Measurements from ENCODE around the gene DIP2C.
A peak's percentile ranks its signal among the peaks of the same experiment; 100 is the strongest.
"Not testable (repeated sequence)": the region's sequence is repeated elsewhere in the genome, so short reads cannot be mapped to it uniquely, and the experiment has no call there.

Gene DIP2C

DNA sequence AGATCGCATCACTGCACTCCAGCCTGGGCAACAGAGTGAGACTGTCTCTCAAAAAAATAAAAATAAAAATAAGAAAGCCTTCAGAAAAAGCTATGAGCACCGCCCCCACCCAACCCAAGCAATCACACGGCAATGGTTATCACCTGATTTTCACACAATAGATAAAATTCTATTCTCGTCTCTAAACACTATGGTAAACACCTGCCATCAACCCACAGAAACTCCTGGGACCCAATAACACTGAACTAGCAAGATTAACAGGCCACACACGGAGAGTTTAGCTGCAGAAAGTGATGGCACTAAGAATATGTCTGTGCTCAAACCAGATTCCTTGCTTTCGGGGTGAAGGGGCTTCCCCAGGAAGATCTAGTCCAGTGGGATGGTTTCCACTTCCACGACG lies 173.8 kb downstream of the DIP2C start:
- Histone ChIP-seq H3K36me3 (replicated peaks) (no peaks in the 10 kb centered on the region), H3K27me3 (replicated peaks) (no peaks in the 10 kb centered on the region), H3K27ac (no peak overlapping the region), H3K4me3 (ENCODE audit: low read depth, low read length) (no peak overlapping the region)
- no peak for DNase-seq
- TF ChIP-seq, protein P1, sequence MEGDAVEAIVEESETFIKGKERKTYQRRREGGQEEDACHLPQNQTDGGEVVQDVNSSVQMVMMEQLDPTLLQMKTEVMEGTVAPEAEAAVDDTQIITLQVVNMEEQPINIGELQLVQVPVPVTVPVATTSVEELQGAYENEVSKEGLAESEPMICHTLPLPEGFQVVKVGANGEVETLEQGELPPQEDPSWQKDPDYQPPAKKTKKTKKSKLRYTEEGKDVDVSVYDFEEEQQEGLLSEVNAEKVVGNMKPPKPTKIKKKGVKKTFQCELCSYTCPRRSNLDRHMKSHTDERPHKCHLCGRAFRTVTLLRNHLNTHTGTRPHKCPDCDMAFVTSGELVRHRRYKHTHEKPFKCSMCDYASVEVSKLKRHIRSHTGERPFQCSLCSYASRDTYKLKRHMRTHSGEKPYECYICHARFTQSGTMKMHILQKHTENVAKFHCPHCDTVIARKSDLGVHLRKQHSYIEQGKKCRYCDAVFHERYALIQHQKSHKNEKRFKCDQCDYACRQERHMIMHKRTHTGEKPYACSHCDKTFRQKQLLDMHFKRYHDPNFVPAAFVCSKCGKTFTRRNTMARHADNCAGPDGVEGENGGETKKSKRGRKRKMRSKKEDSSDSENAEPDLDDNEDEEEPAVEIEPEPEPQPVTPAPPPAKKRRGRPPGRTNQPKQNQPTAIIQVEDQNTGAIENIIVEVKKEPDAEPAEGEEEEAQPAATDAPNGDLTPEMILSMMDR (IDR thresholded peaks at IDR 0.05; ENCODE audit: low read depth, low read length, missing control alignments) = no peak
- in situ Hi-C loops (cut with HindIII; ENCODE audit: low pct_ligation_motif_present, low sequenced_read_pairs) = no loop called here

DNA sequence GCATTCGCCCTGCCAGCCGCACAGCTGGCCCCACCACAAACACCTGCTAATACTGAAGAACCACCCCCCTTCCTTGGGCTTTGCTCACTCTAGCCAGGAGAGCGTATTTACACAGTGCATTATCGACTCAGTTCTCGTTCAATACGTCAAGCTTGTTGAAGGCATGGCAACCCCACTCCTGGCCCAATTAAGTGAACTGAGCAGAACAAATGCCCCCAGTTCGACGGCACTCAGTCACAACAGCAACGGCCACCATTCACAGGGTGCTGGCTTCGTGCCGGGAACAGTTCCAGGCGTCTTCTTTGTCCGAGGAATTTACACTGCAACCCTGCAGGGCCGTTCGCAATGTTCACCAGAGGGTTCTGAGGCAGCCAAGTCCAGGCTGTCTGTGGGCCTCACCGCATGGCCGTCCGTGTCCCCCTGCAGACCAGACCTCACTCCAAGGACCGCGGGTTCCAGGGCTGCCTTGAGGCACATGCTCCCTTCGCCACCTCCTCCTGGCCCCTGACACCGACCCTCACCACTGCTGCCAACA lies 175.3 kb downstream of the DIP2C start:
- no peaks in the 10 kb centered on the region for H3K36me3 ChIP-seq (replicated peaks)
- H3K27ac ChIP-seq = no peak overlapping the region
- no peaks in the 10 kb centered on the region for H3K27me3 ChIP-seq (replicated peaks)
- in situ Hi-C loops (cut with HindIII; ENCODE audit: low pct_ligation_motif_present, low sequenced_read_pairs) = no loop called here
- TF ChIP-seq, protein P1 (IDR thresholded peaks at IDR 0.05; ENCODE audit: low read depth, low read length, missing control alignments) = no peak
- H3K4me3 ChIP-seq (ENCODE audit: low read depth, low read length) = no peak overlapping the region
- DNase-seq = no peak

DNA sequence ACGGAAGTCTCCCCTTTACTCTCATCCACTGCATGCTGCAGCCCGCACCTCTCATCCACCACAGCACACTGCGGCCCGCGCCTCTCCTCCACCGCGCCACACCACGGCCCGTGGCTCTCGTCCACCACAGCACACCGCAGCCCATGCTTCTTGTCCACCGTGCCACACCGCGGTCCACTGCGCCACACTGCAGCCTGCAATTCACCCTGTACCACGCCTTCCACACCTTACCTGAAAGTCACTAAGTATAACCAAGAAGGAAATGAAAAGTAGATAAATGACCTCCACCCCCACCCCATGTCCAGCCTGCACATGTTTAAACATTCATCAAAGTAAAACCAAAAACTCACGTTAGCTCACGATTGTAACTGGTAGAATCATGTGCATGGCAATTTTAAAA lies 176.1 kb downstream of the DIP2C start:
- Histone ChIP-seq H3K4me3 (ENCODE audit: low read depth, low read length) (no peak overlapping the region), H3K36me3 (replicated peaks) (no peaks in the 10 kb centered on the region), H3K27ac (no peak overlapping the region), H3K27me3 (replicated peaks) (no peaks in the 10 kb centered on the region)
- TF ChIP-seq, protein P1 (IDR thresholded peaks at IDR 0.05; ENCODE audit: low read depth, low read length, missing control alignments) = no peak
- no peak for DNase-seq
- in situ Hi-C loops (cut with HindIII; ENCODE audit: low pct_ligation_motif_present, low sequenced_read_pairs) = no loop called here

DNA sequence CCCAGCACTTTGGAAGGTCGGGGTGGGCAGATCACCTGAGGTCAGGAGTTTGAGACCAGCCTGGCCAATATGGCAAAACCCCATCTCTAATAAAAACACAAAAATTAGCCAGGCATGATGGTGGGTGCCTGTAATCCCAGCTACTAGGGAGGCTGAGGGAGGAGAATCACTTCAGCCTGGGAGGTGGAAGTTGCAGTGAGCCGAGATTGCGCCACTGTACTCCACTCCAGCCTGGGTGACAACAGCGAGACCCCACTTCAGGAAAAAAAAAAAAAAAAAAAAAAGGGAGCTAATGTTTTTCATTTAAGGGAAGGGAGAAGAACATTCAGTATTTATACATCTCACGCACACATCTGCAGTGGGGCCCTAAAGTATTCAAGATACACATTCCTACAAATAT lies 176.8 kb downstream of the DIP2C start:
- DNase-seq; H3K27me3 ChIP-seq (replicated peaks); H3K36me3 ChIP-seq (replicated peaks); H3K27ac ChIP-seq; in situ Hi-C loops (cut with HindIII; ENCODE audit: low pct_ligation_motif_present, low sequenced_read_pairs); H3K4me3 ChIP-seq (ENCODE audit: low read depth, low read length): not testable (repeated sequence)

DNA sequence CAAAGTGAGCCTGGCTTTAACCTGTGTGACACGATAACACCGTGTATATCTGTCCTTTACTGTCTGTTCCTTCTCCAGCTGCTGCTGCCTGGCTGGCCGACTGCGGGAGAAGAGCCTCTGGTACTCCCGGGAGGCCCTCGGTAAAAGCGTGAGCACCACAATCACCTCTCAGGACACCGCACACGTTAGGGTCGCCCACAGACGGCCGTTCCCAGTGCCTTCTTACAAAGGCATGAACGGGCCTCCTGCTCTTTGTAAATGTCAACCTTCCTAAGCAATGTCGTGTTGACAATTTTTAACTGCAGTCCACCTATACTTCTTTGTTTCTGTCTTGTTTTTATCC lies 177.6 kb downstream of the DIP2C start:
- in situ Hi-C loops (cut with HindIII; ENCODE audit: low pct_ligation_motif_present, low sequenced_read_pairs) = no loop called here
- H3K27ac ChIP-seq = no peak overlapping the region
- no peaks in the 10 kb centered on the region for H3K27me3 ChIP-seq (replicated peaks)
- TF ChIP-seq, protein P1 (IDR thresholded peaks at IDR 0.05; ENCODE audit: low read depth, low read length, missing control alignments) = no peak
- H3K4me3 ChIP-seq (ENCODE audit: low read depth, low read length) = no peak overlapping the region
- no peak for DNase-seq
- H3K36me3 ChIP-seq (replicated peaks) = no peaks in the 10 kb centered on the region

DNA sequence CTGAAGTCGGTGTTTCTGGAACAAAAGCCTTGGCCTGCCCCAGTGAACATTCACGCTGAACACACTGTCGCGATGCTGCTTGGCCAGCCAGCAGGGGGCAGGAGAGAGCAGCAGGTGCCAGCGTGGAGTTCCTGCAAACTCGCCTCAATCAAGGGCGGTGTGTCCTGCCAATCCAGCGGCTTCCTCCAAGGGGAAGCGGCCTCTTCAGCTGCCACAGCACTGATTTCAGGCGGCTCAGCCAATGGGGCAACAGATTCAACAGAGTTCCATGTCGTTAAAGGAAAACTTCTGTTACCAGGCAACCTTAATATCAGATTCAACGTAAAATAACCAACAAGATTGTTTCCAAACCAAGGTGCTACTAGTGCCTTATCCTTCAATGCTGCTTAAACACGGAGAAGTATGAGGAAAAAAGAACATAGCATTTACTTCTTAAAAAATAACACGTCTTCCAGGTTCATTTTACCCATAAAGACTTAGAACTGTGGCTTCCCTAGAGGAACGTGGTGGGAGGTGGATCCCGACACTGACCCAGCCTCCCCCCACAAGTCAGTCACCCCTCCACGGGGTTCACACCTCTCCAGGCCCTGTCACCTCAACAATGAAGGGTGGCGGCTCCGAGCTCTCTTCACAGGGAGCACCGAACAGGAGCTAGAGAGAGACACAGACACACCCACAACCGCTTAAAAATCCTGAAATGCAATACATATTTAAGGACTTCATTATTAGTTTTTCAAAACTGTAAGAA lies 178.2 kb downstream of the DIP2C start:
- H3K4me3 ChIP-seq (ENCODE audit: low read depth, low read length) = no peak overlapping the region
- in situ Hi-C loops (cut with HindIII; ENCODE audit: low pct_ligation_motif_present, low sequenced_read_pairs) = no loop called here

More for the DNA sequence above, 178.2 kb downstream of the DIP2C start:
- no peaks in the 10 kb centered on the region for H3K36me3 ChIP-seq (replicated peaks)
- H3K27ac ChIP-seq = peak overlapping the region; percentile 2
- TF ChIP-seq, protein P1 (IDR thresholded peaks at IDR 0.05; ENCODE audit: low read depth, low read length, missing control alignments) = peak; percentile 99
- peak; percentile 92 for DNase-seq
- H3K27me3 ChIP-seq (replicated peaks) = no peaks in the 10 kb centered on the region

Measured in brain microvascular endothelial cell (primary cell).